IPS DF 4.7 (cell line): ENCODE measurements around the gene LILRB1.
"Not testable (repeated sequence)": the region's sequence is repeated elsewhere in the genome, so short reads cannot be mapped to it uniquely, and the experiment has no call there.

Experiments
- DNase-seq: peaks from one replicate; pipeline ENCODE4 v3.0.0-alpha.2; 2013; ENCODE audit warnings: low spot score; ENCODE audit errors: extremely low read depth

LILRB1 gene

GRCh38 chr19:54624934-54625730, 5.2 kb upstream of the LILRB1 start:
- DNase-seq = not testable (repeated sequence)

- DNase-seq = no peak
Measured at GRCh38 chr19:54626757-54627156, 3.5 kb upstream of the LILRB1 start.

- not testable (repeated sequence) for DNase-seq
Measured at GRCh38 chr19:54627912-54628311, 2.4 kb upstream of the LILRB1 start.

- DNase-seq = no peak
Measured at GRCh38 chr19:54630782-54631181, 498 bp downstream of the LILRB1 start.

- not testable (repeated sequence) for DNase-seq
Measured at GRCh38 chr19:54631489-54632337, 1.4 kb downstream of the LILRB1 start.

GRCh38 chr19:54632517-54632916, 2.2 kb downstream of the LILRB1 start:
- DNase-seq = not testable (repeated sequence)

- DNase-seq = no peak
Measured at GRCh38 chr19:54633401-54633800, 3.1 kb downstream of the LILRB1 start.

- DNase-seq = not testable (repeated sequence)
Measured at GRCh38 chr19:54636081-54636480, 5.8 kb downstream of the LILRB1 start.

- DNase-seq = no peak
Measured at GRCh38 chr19:54638683-54639082, 8.4 kb downstream of the LILRB1 start.

- not testable (repeated sequence) for DNase-seq
Measured at GRCh38 chr19:54642953-54643352, 12.7 kb downstream of the LILRB1 start.

- not testable (repeated sequence) for DNase-seq
Measured at GRCh38 chr19:54643583-54643982, 13.3 kb downstream of the LILRB1 start.

GRCh38 chr19:54644056-54644455, 13.8 kb downstream of the LILRB1 start:
- DNase-seq = no peak

- no peak for DNase-seq
Measured at GRCh38 chr19:54646331-54646841, 16.1 kb downstream of the LILRB1 start.

GRCh38 chr19:54648129-54648528, 17.8 kb downstream of the LILRB1 start:
- DNase-seq = no peak

- no peak for DNase-seq
Measured at GRCh38 chr19:54650108-54650655, 19.9 kb downstream of the LILRB1 start.

GRCh38 chr19:54653181-54653809, 23.0 kb downstream of the LILRB1 start:
- DNase-seq = no peak

- no peak for DNase-seq
Measured at GRCh38 chr19:54654447-54655321, 24.4 kb downstream of the LILRB1 start.

GRCh38 chr19:54659300-54659699, 29.0 kb downstream of the LILRB1 start:
- DNase-seq = no peak

- DNase-seq = no peak
Measured at GRCh38 chr19:54660306-54660705, 30.0 kb downstream of the LILRB1 start.

- no peak for DNase-seq
Measured at GRCh38 chr19:54660964-54661363, 30.7 kb downstream of the LILRB1 start.
